Activated B cell treated with CpG ODN at 0.5 μM for 24 hours (primary cell): ENCODE measurements around the gene TSPO2. TPM values are rescaled to one million over a fixed set of nuclear protein-coding genes. Genes with fewer than 3 reads are reported as not detected.

ENCODE experiments used
- ATAC-seq: fragments of 200-7000 bp; cut with Tn5 transposase; one replicate; pipeline ENCODE4 v1.10.0; 2021; ENCODE audit warnings: low read depth, mild to moderate bottlenecking, moderate library complexity
- CTCF ChIA-PET: fragments of 350-600 bp; sonication (Branson Sonifier 250); formaldehyde crosslinking; loops from one replicate; lab custom pipeline; 2021; ENCODE audit warnings: antibody characterized with exemption; lab: Charles Lee
- POLR2A ChIA-PET: fragments of 350-600 bp; sonication (Branson Sonifier 250); formaldehyde crosslinking; loops from one replicate; lab custom pipeline; 2021; ENCODE audit warnings: antibody characterized with exemption; lab: Charles Lee
- DNase-seq: peaks from one replicate; pipeline ENCODE4 v3.0.0; 2022
- H3K27ac Mint-ChIP-seq: one replicate; pipeline ENCODE4 v1.8.0; 2020; ENCODE audit warnings: mixed read lengths
- H3K27me3 Mint-ChIP-seq: one replicate; pipeline ENCODE4 v1.8.0; 2021; ENCODE audit warnings: mixed read lengths
- H3K36me3 Mint-ChIP-seq: one replicate; pipeline ENCODE4 v1.8.0; 2021; ENCODE audit warnings: low read depth, mixed read lengths
- H3K4me1 Mint-ChIP-seq: one replicate; pipeline ENCODE4 v1.8.0; 2021; ENCODE audit warnings: mixed read lengths
- H3K4me3 Mint-ChIP-seq: one replicate; pipeline ENCODE4 v1.8.0; 2020; ENCODE audit warnings: mild to moderate bottlenecking, mixed read lengths
- H3K9me3 Mint-ChIP-seq: one replicate; pipeline ENCODE4 v1.8.0; 2020; ENCODE audit warnings: mixed read lengths
- CTCF ChIP-seq: fragments of 200-600 bp; IDR thresholded peaks from one replicate; pipeline ENCODE4 v1.8.0; 2022; ENCODE audit warnings: antibody characterized with exemption, mild to moderate bottlenecking
- intact Hi-C: fragments of 100-400 bp; cut with micrococcal nuclease; formaldehyde crosslinking; loops from one replicate; pipeline ENCODE4 v1.15.1; 2024
- total RNA-seq: library from RNA; stranded (reverse); gene quantifications from 2 replicates; pipeline ENCODE4 v1.2.3, GENCODE V29; 2022

TSPO2 gene
- total RNA-seq, 1 donor from 2014 or later: not detected

GRCh38 chr6:41033776-41034175 is 8.5 kb upstream of the TSPO2 start:
- intact Hi-C loops: no loop called here
- no peak for DNase-seq
- no peak overlapping the region for H3K27ac Mint-ChIP-seq
- no peak overlapping the region for H3K4me3 Mint-ChIP-seq
- H3K36me3 Mint-ChIP-seq: no peaks in the 10 kb centered on the region
- ChIA-PET POLR2A (no interaction called here), CTCF (no interaction called here)
- no peak for TF ChIP-seq CTCF
- no peaks in the 10 kb centered on the region for H3K9me3 Mint-ChIP-seq
- ATAC-seq: no peak
- no peaks in the 10 kb centered on the region for H3K27me3 Mint-ChIP-seq
- H3K4me1 Mint-ChIP-seq: peaks cover 5% of the 10 kb centered on the region

- no peaks in the 10 kb centered on the region for H3K4me1 Mint-ChIP-seq
- ChIA-PET POLR2A (no interaction called here), CTCF (interaction anchor here (1.5 kb wide), 1 partner anchor 8 kb away, joined by 12 read pairs; no protein-coding TSS in a partner anchor)
- H3K27me3 Mint-ChIP-seq: no peaks in the 10 kb centered on the region
- H3K27ac Mint-ChIP-seq: no peak overlapping the region
- H3K36me3 Mint-ChIP-seq: no peaks in the 10 kb centered on the region
- intact Hi-C loops: no loop called here
- ATAC-seq (no peak), DNase-seq (no peak)
- no peaks in the 10 kb centered on the region for H3K9me3 Mint-ChIP-seq
- no peak for TF ChIP-seq CTCF
- no peak overlapping the region for H3K4me3 Mint-ChIP-seq
These were observed 6.1 kb upstream of the TSPO2 start for GRCh38 chr6:41036186-41036585.

GRCh38 chr6:41036601-41037000 is 5.7 kb upstream of the TSPO2 start:
- Mint-ChIP-seq H3K9me3 (no peaks in the 10 kb centered on the region), H3K27me3 (no peaks in the 10 kb centered on the region), H3K36me3 (no peaks in the 10 kb centered on the region), H3K4me3 (no peak overlapping the region), H3K4me1 (no peaks in the 10 kb centered on the region), H3K27ac (no peak overlapping the region)
- ChIA-PET CTCF (interaction anchor here (0.9 to 1.5 kb wide), 2 partner anchors 9 to 20 kb away, joined by 3 to 12 read pairs; no protein-coding TSS in a partner anchor), POLR2A (no interaction called here)
- ATAC-seq: no peak
- TF ChIP-seq CTCF: no peak
- intact Hi-C loops: no loop called here
- DNase-seq: no peak

GRCh38 chr6:41037107-41037900 is 5.0 kb upstream of the TSPO2 start:
- POLR2A ChIA-PET: no interaction called here
- Mint-ChIP-seq H3K4me1 (no peaks in the 10 kb centered on the region), H3K27me3 (no peaks in the 10 kb centered on the region), H3K4me3 (no peak overlapping the region), H3K9me3 (no peaks in the 10 kb centered on the region), H3K27ac (no peak overlapping the region), H3K36me3 (peaks cover 1% of the 10 kb centered on the region)
- no peak for TF ChIP-seq CTCF
- ATAC-seq (no peak), DNase-seq (no peak)
- CTCF ChIA-PET: interaction anchor here (0.9 to 1.5 kb wide), 3 partner anchors 10 to 19 kb away, joined by 3 to 12 read pairs (median 3); no protein-coding TSS in a partner anchor
- intact Hi-C loops: no loop called here

GRCh38 chr6:41038205-41038604 is 4.1 kb upstream of the TSPO2 start:
- no peak overlapping the region for H3K27ac Mint-ChIP-seq
- ChIA-PET CTCF (interaction anchor here (1.1 to 2.3 kb wide), 3 partner anchors 10 to 1676 kb away, joined by 3 to 20 read pairs (median 4); no protein-coding TSS in a partner anchor), POLR2A (no interaction called here)
- H3K4me3 Mint-ChIP-seq: no peak overlapping the region
- no peak for TF ChIP-seq CTCF
- H3K27me3 Mint-ChIP-seq: no peaks in the 10 kb centered on the region
- no peak for DNase-seq
- intact Hi-C loops: no loop called here
- no peaks in the 10 kb centered on the region for H3K4me1 Mint-ChIP-seq
- H3K36me3 Mint-ChIP-seq: peaks cover 1% of the 10 kb centered on the region
- no peaks in the 10 kb centered on the region for H3K9me3 Mint-ChIP-seq
- no peak for ATAC-seq
